Omental fat pad (tissue), 4 donors: ENCODE measurements around the gene ITGA6. TPM values are rescaled to one million over a fixed set of nuclear protein-coding genes. Genes with fewer than 3 reads are reported as not detected.

Source experiments
- ATAC-seq: fragments of 150-250 bp; one replicate; pipeline ENCODE4 v1.9.1; 2016; ENCODE audit warnings: mild to moderate bottlenecking, moderate library complexity; ENCODE audit not compliant: low FRiP score
- DNase-seq: peaks from one replicate; pipeline ENCODE4 v3.0.0-alpha.2; 2019; ENCODE audit warnings: low spot score
- total RNA-seq, 4 donors: library from RNA; depleted of rRNA; stranded (reverse); fragments of >200 nt; gene quantifications; one replicate each; pipeline ENCODE4 v1.1.0, GENCODE V29; 2016
- TF ChIP-seq, protein P1 (sequence below), 3 donors: fragments of 450-650 bp; IDR thresholded peaks; one replicate each; pipeline ENCODE4 v1.5.1; 2016 to 2017; ENCODE audit warnings: antibody characterized with exemption in 3 of 3, mild to moderate bottlenecking in 3 of 3, moderate library complexity in 2 of 3

The ITGA6 gene
- total RNA-seq, 4 donors from 2014 or later = 42.3 to 254 (median 93.9) TPM

DNA sequence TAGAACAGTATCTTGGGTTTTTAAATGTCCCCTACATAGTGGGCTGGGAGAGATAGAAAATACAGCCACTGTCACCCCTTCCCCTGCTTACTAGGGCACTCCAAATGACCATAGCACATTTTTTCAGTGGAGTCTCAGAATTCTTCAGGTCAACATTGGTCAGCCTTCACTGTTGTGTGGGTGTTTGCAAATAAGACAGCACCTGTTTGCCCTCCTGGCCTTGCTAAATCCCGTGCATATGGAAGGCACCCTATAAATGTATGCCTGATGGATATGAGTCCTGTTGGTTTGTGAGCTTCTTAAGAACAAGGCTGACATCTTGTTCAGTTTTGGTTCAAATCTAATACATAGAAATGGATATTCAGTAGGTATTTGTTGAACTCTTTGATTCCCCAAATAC lies 12.5 kb downstream of the ITGA6 start:
- no peak for ATAC-seq
- DNase-seq = no peak
- TF ChIP-seq, protein P1, sequence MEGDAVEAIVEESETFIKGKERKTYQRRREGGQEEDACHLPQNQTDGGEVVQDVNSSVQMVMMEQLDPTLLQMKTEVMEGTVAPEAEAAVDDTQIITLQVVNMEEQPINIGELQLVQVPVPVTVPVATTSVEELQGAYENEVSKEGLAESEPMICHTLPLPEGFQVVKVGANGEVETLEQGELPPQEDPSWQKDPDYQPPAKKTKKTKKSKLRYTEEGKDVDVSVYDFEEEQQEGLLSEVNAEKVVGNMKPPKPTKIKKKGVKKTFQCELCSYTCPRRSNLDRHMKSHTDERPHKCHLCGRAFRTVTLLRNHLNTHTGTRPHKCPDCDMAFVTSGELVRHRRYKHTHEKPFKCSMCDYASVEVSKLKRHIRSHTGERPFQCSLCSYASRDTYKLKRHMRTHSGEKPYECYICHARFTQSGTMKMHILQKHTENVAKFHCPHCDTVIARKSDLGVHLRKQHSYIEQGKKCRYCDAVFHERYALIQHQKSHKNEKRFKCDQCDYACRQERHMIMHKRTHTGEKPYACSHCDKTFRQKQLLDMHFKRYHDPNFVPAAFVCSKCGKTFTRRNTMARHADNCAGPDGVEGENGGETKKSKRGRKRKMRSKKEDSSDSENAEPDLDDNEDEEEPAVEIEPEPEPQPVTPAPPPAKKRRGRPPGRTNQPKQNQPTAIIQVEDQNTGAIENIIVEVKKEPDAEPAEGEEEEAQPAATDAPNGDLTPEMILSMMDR (IDR thresholded peaks at IDR 0.05) = no peak

GRCh38 chr2:172440795-172441194 lies 13.4 kb downstream of the ITGA6 start:
- ATAC-seq (no peak), DNase-seq (no peak)
- TF ChIP-seq, protein P1 (IDR thresholded peaks at IDR 0.05) = no peak

GRCh38 chr2:172442072-172442895 lies 14.9 kb downstream of the ITGA6 start:
- ATAC-seq (peak; percentile 97), DNase-seq (peak; percentile 50)
- TF ChIP-seq, protein P1 (IDR thresholded peaks at IDR 0.05) = no peak

GRCh38 chr2:172445851-172446250 lies 18.5 kb downstream of the ITGA6 start:
- TF ChIP-seq, protein P1 (IDR thresholded peaks at IDR 0.05) = no peak
- DNase-seq = no peak
- ATAC-seq = no peak

DNA sequence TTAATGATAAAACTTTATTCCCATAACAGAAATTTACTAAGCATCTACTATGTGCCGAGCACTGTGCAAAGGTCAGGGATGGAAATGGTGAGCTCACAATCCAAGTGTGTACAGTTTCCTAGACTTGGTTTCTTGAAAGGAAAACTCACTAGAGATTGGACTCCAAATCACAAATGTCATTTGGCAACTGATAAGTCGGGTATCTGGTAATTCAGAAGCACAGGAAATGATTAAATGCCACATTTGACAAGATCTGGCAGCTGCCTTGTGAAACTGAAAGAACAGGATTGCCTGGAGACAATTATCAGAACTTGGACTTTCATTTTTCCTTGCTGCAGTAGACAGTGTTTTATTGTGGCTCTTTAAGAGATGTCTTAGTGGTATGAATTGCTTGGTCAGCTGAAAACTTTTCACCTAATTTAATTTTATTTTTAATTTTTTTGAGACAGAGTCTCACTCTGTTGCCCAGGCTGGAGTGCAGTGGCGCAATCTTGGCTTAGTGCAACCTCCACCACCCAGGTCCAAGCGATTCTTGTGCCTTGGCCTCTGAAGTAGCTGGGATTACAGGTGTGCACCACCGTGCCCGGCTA lies 19.2 kb downstream of the ITGA6 start:
- no peak for ATAC-seq
- TF ChIP-seq, protein P1 (IDR thresholded peaks at IDR 0.05) = no peak
- DNase-seq = no peak

DNA sequence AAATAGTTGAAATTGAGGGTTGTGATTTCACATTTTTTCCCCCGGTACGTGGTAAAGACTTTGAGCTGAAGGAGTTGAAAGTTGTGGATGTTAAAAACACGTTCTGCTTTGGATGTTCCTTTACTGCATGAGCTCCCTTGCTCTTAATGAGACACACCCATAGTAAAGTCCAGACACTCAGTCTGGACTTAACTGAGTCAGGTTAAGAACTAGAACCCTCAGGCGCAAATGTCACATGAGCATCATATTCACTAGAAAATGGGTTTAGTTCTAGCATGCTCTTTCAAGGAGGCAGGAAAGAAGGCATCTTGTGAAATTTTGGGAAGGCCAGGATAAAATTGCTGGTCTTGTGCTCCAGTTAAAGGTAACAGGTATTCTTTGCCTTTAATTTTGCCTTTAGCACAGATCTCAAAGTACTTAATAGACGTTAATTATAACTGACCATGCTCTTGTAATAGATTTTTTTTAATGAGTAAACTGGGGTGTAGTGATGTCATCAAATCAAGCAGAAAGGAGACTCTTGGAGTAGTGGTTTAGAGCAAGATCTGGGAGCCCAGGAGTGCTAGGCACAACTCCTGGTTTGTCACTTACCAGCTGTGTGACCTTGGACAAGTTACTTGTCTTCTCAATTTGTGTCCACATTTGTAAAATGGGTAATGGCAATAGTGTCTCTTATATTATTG lies 20.6 kb downstream of the ITGA6 start:
- TF ChIP-seq, protein P1 (IDR thresholded peaks at IDR 0.05) = no peak
- DNase-seq (no peak), ATAC-seq (no peak)
